CD8-positive, alpha-beta memory T cell (primary cell): ENCODE data around the gene TTLL12. TPM values are rescaled to one million over a fixed set of nuclear protein-coding genes. Genes with fewer than 3 reads are reported as not detected.

Experiments
- CTCF ChIA-PET: fragments of 350-600 bp; sonication (Branson Sonifier 250); formaldehyde crosslinking; loops from one replicate; lab custom pipeline; 2021; ENCODE audit warnings: antibody characterized with exemption; lab: Charles Lee
- POLR2A ChIA-PET: fragments of 350-600 bp; sonication (Branson Sonifier 250); formaldehyde crosslinking; loops from one replicate; lab custom pipeline; 2021; ENCODE audit warnings: antibody characterized with exemption; lab: Charles Lee
- DNase-seq, 5 donors: peaks; one replicate each; pipeline versions ENCODE4 v3.0.0 to v3.0.0-alpha.2; 2020 to 2022; ENCODE audit warnings: mixed read lengths in 1 of 5
- H3K27ac ChIP-seq: one replicate; pipeline ENCODE4 v1.7.0; 2013; ENCODE audit warnings: low read depth, mild to moderate bottlenecking, low read length, moderate library complexity
- H3K27me3 ChIP-seq: 2 replicates; pipeline ENCODE4 v1.7.0; 2013; ENCODE audit warnings: low read length, mild to moderate bottlenecking; ENCODE audit not compliant: insufficient read depth, poor library complexity, severe bottlenecking
- H3K36me3 ChIP-seq: 2 replicates; pipeline ENCODE4 v1.7.0; 2013; ENCODE audit warnings: mild to moderate bottlenecking, low read length, moderate library complexity; ENCODE audit not compliant: insufficient read depth
- H3K4me1 ChIP-seq: 2 replicates; pipeline ENCODE4 v1.7.0; 2013; ENCODE audit warnings: mild to moderate bottlenecking, low read length, moderate library complexity; ENCODE audit not compliant: insufficient read depth
- H3K4me3 ChIP-seq: 2 replicates; pipeline ENCODE4 v1.7.0; 2013; ENCODE audit warnings: mild to moderate bottlenecking, low read length
- H3K9me3 ChIP-seq: 2 replicates; pipeline ENCODE4 v1.7.0; 2013; ENCODE audit warnings: mild to moderate bottlenecking, low read length
- H3K27ac Mint-ChIP-seq, 8 donors: one replicate each; pipeline ENCODE4 v1.8.0; 2020 to 2021; ENCODE audit warnings: mixed read lengths in 8 of 8, mild to moderate bottlenecking in 6 of 8, inconsistent platforms in 3 of 8, moderate library complexity in 3 of 8
- H3K27me3 Mint-ChIP-seq, 2 donors: one replicate each; pipeline ENCODE4 v1.8.0; 2020 to 2021; ENCODE audit warnings: mixed read lengths in 2 of 2, mild to moderate bottlenecking in 1 of 2, moderate library complexity in 1 of 2
- H3K36me3 Mint-ChIP-seq, 3 donors: one replicate each; pipeline ENCODE4 v1.8.0; 2020 to 2021; ENCODE audit warnings: mixed read lengths in 3 of 3, inconsistent platforms in 1 of 3, mild to moderate bottlenecking in 1 of 3
- H3K4me1 Mint-ChIP-seq, 3 donors: one replicate each; pipeline ENCODE4 v1.8.0; 2020 to 2021; ENCODE audit warnings: mixed read lengths in 3 of 3, inconsistent platforms in 1 of 3, mild to moderate bottlenecking in 1 of 3
- H3K4me3 Mint-ChIP-seq, 7 donors: one replicate each; pipeline ENCODE4 v1.8.0; 2020 to 2021; ENCODE audit warnings: mixed read lengths in 7 of 7, mild to moderate bottlenecking in 6 of 7, moderate library complexity in 4 of 7, inconsistent platforms in 2 of 7
- H3K9me3 Mint-ChIP-seq, 5 donors: one replicate each; pipeline ENCODE4 v1.8.0; 2020 to 2022; ENCODE audit warnings: mixed read lengths in 5 of 5, mild to moderate bottlenecking in 3 of 5, moderate library complexity in 2 of 5, inconsistent platforms in 1 of 5
- polyA plus RNA-seq: library from polyadenylated mRNA; unstranded; fragments of 300-500 nt; fragmentation: Illumina TruSeq; gene quantifications from one replicate; pipeline ENCODE4 v1.2.3, GENCODE V29; 2021
- total RNA-seq, 2 experiments: library from RNA; stranded (reverse); gene quantifications; one replicate each; pipeline ENCODE4 v1.2.3, GENCODE V29; 2021

The TTLL12 gene
- total and polyA plus RNA-seq, 3 experiments from 2014 or later: 30.1 to 112 (median 104) TPM

DNA sequence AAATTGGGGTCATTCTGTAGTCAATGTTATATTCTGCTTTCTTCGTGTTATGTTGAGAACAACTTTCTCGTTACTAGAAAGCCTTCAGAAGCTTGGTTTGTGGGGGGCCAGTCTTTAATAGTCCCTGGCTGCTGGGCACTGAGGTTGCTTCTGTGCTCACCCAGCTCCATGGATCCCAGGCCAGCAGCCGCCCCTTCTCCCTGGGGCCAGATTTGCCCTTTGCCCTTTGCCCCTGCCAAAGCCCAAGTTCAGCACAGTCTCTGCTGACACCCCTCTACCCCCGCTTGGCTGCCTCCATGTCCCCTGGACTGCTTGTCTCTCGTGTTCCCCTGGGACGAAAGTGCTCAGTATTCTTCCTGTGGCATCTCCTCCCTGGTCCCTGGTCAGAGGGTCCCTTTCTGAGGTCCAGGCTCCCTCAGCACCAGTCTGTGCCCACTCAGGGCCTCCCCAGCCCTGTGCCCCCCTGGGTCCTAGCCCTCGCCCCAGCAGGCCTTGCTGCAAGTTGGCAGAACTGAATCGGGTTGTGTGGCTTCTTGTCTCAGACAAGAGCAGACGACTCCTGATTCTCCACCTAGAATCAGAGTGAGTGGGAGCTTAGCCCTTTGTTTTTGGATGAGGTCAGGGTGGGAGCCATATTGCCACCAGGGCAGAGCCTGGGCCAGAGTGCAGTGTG, 28.9 kb downstream of the TTLL12 start:
- DNase-seq: no peak
- no peak overlapping the region for H3K4me3 ChIP-seq
- POLR2A ChIA-PET: no interaction called here
- H3K27ac ChIP-seq: no peak overlapping the region
- Mint-ChIP-seq H3K4me1 (peaks cover 2 to 29% (median 3%) of the 10 kb centered on the region in 3 donors), H3K36me3 (peaks cover 0 to 22% (median 4%) of the 10 kb centered on the region in 3 donors), H3K27me3 (peaks cover 0 to 1% of the 10 kb centered on the region in 2 donors), H3K9me3 (no peaks in the 10 kb centered on the region), H3K4me3 (peak overlapping the region in 1 of 7 donors; percentile 23), H3K27ac (peak overlapping the region in 2 of 8 donors; percentile 23 to 84)
- CTCF ChIA-PET: no interaction called here
- H3K4me1 ChIP-seq: peaks cover under 1% of the 10 kb centered on the region
- no peaks in the 10 kb centered on the region for H3K27me3 ChIP-seq
- no peaks in the 10 kb centered on the region for H3K36me3 ChIP-seq
- no peaks in the 10 kb centered on the region for H3K9me3 ChIP-seq

GRCh38 chr22:43156413-43156812, 30.5 kb downstream of the TTLL12 start:
- H3K27ac ChIP-seq: no peak overlapping the region
- Mint-ChIP-seq H3K36me3 (peaks cover 0 to 17% (median 4%) of the 10 kb centered on the region in 3 donors), H3K27me3 (peaks cover 0 to 1% of the 10 kb centered on the region in 2 donors), H3K9me3 (no peaks in the 10 kb centered on the region), H3K27ac (no peak overlapping the region), H3K4me3 (peak overlapping the region in 1 of 7 donors; percentile 16), H3K4me1 (peaks cover 5 to 42% (median 5%) of the 10 kb centered on the region in 3 donors)
- H3K4me1 ChIP-seq: peaks cover 6% of the 10 kb centered on the region
- no peaks in the 10 kb centered on the region for H3K36me3 ChIP-seq
- no peak for DNase-seq
- no peaks in the 10 kb centered on the region for H3K27me3 ChIP-seq
- POLR2A ChIA-PET: no interaction called here
- no peaks in the 10 kb centered on the region for H3K9me3 ChIP-seq
- CTCF ChIA-PET: no interaction called here
- no peak overlapping the region for H3K4me3 ChIP-seq

GRCh38 chr22:43155789-43156188, 31.1 kb downstream of the TTLL12 start:
- Mint-ChIP-seq H3K4me3 (peak overlapping the region in 1 of 7 donors; percentile 16), H3K4me1 (peaks cover 8 to 45% (median 8%) of the 10 kb centered on the region in 3 donors), H3K36me3 (peaks cover 0 to 21% (median 4%) of the 10 kb centered on the region in 3 donors), H3K9me3 (no peaks in the 10 kb centered on the region), H3K27me3 (peaks cover 0 to 1% of the 10 kb centered on the region in 2 donors), H3K27ac (no peak overlapping the region)
- no peaks in the 10 kb centered on the region for H3K36me3 ChIP-seq
- no peaks in the 10 kb centered on the region for H3K9me3 ChIP-seq
- no peak for DNase-seq
- ChIA-PET CTCF (no interaction called here), POLR2A (no interaction called here)
- H3K4me3 ChIP-seq: no peak overlapping the region
- peaks cover 10% of the 10 kb centered on the region for H3K4me1 ChIP-seq
- H3K27me3 ChIP-seq: no peaks in the 10 kb centered on the region
- H3K27ac ChIP-seq: no peak overlapping the region

- H3K36me3 ChIP-seq: no peaks in the 10 kb centered on the region
- CTCF ChIA-PET: no interaction called here
- peak overlapping the region in 2 of 8 donors; percentile 74 to 83 for H3K27ac Mint-ChIP-seq
- peaks cover 12% of the 10 kb centered on the region for H3K4me1 ChIP-seq
- H3K27ac ChIP-seq: no peak overlapping the region
- POLR2A ChIA-PET: no interaction called here
- no peak overlapping the region for H3K4me3 Mint-ChIP-seq
- peaks cover 0 to 15% (median 0%) of the 10 kb centered on the region in 3 donors for H3K36me3 Mint-ChIP-seq
- no peak for DNase-seq
- H3K4me1 Mint-ChIP-seq: peaks cover 9 to 49% (median 12%) of the 10 kb centered on the region in 3 donors
- H3K27me3 ChIP-seq: no peaks in the 10 kb centered on the region
- peaks cover 0 to 1% of the 10 kb centered on the region in 2 donors for H3K27me3 Mint-ChIP-seq
- H3K4me3 ChIP-seq: no peak overlapping the region
- H3K9me3 ChIP-seq: no peaks in the 10 kb centered on the region
- H3K9me3 Mint-ChIP-seq: no peaks in the 10 kb centered on the region
Measured at GRCh38 chr22:43154887-43155536, 31.9 kb downstream of the TTLL12 start.

GRCh38 chr22:43153899-43154298, 33.0 kb downstream of the TTLL12 start:
- CTCF ChIA-PET: no interaction called here
- peaks cover 9 to 49% (median 12%) of the 10 kb centered on the region in 3 donors for H3K4me1 Mint-ChIP-seq
- no peaks in the 10 kb centered on the region for H3K27me3 ChIP-seq
- H3K9me3 Mint-ChIP-seq: no peaks in the 10 kb centered on the region
- POLR2A ChIA-PET: no interaction called here
- H3K36me3 ChIP-seq: no peaks in the 10 kb centered on the region
- H3K36me3 Mint-ChIP-seq: peaks cover 0 to 13% (median 0%) of the 10 kb centered on the region in 3 donors
- no peak overlapping the region for H3K27ac ChIP-seq
- H3K9me3 ChIP-seq: no peaks in the 10 kb centered on the region
- no peak overlapping the region for H3K4me3 ChIP-seq
- H3K4me1 ChIP-seq: peaks cover 12% of the 10 kb centered on the region
- no peak for DNase-seq
- H3K27ac Mint-ChIP-seq: peak overlapping the region in 1 of 8 donors; percentile 36
- no peak overlapping the region for H3K4me3 Mint-ChIP-seq
- H3K27me3 Mint-ChIP-seq: peaks cover 0 to 1% of the 10 kb centered on the region in 2 donors

DNA sequence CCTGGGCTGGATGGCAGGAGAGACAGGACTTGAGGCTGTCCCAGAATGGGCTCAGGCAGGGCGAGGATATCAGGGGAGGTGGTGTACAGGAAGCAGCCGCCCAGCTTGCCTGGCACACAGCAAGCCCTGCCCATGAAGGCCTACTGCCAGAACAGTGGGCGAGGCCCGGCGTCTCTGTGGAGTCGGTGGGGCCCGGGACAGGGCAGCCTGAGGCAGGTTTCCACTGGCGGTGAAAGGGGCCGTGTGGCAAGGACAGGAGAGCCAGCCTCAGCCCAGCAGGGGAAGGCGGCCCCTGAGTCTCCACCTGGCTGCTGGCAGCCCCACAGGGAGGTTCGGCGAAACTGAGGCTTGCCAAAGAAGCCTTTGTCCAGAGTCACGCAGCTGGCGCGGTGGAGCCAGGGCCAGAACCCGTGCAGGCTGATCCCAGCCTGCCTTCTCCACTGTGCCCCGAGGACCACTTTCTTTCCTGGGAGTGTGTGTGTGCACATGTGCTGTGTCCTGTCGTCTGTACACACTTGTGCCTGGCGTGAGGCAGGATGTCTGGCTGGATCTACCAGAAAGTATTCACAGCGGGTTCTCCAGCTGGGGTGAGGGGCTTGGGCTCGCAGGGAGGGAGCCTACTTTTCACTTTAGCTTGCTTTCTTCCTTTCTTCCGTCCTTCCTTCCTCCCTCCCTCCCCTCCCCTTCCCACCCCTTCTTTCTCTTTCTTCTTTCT, 34.4 kb downstream of the TTLL12 start:
- Histone ChIP-seq H3K9me3 (no peaks in the 10 kb centered on the region), H3K27me3 (no peaks in the 10 kb centered on the region), H3K4me1 (peaks cover 12% of the 10 kb centered on the region), H3K4me3 (peak overlapping the region; percentile 88), H3K27ac (peak overlapping the region; percentile 64), H3K36me3 (no peaks in the 10 kb centered on the region)
- Mint-ChIP-seq H3K4me3 (peak overlapping the region; percentile 85 to 92 (median 87)), H3K27ac (peak overlapping the region; percentile 62 to 93 (median 76)), H3K4me1 (peaks cover 9 to 42% (median 10%) of the 10 kb centered on the region in 3 donors), H3K27me3 (peaks cover 0 to 1% of the 10 kb centered on the region in 2 donors), H3K36me3 (peaks cover 0 to 8% (median 0%) of the 10 kb centered on the region in 3 donors), H3K9me3 (no peaks in the 10 kb centered on the region)
- ChIA-PET CTCF (interaction anchor here (1.2 kb wide), 1 partner anchor 35 kb away, joined by 4 read pairs; no protein-coding TSS in a partner anchor), POLR2A (interaction anchor here (1.0 kb wide), 1 partner anchor 35 kb away, joined by 3 read pairs; the partner anchor contains the start of gene TTLL12)
- peak; percentile 47 to 78 (median 56) for DNase-seq

DNA sequence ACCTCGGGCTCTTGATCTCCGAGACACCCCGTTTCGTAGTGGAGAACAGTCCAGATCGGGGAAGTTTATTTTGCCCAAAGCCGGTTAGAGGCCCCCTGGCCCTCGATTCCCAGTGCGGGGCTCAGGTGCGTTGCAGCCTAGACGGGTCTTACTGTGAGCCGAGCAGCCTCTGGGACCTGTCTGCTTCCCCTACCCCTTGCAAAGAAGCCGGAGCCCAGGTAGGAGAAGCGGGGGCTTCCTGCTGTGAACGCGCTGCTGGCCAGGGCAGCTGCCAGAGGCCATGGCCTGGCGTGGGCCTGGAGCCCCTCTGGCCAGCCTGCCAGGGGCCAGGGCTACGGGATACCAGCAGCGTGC, 35.0 kb downstream of the TTLL12 start:
- H3K36me3 Mint-ChIP-seq: peaks cover 0 to 8% (median 0%) of the 10 kb centered on the region in 3 donors
- peaks cover 1 to 2% of the 10 kb centered on the region in 2 donors for H3K27me3 Mint-ChIP-seq
- ChIA-PET CTCF (interaction anchor here (1.2 kb wide), 1 partner anchor 36 kb away, joined by 4 read pairs; no protein-coding TSS in a partner anchor), POLR2A (interaction anchor here (1.0 kb wide), 1 partner anchor 35 kb away, joined by 3 read pairs; the partner anchor contains the start of gene TTLL12)
- Histone ChIP-seq H3K4me1 (peaks cover 12% of the 10 kb centered on the region), H3K27ac (peak overlapping the region; percentile 64), H3K4me3 (peak overlapping the region; percentile 88), H3K36me3 (no peaks in the 10 kb centered on the region), H3K9me3 (no peaks in the 10 kb centered on the region), H3K27me3 (no peaks in the 10 kb centered on the region)
- peaks cover 9 to 42% (median 10%) of the 10 kb centered on the region in 3 donors for H3K4me1 Mint-ChIP-seq
- H3K27ac Mint-ChIP-seq: peak overlapping the region; percentile 54 to 93 (median 73)
- no peak for DNase-seq
- H3K9me3 Mint-ChIP-seq: no peaks in the 10 kb centered on the region
- H3K4me3 Mint-ChIP-seq: peak overlapping the region; percentile 85 to 92 (median 87)
